Naive thymus-derived CD4-positive, alpha-beta T cell (primary cell): ENCODE data around the gene BCL7C. TPM values are rescaled to one million over a fixed set of nuclear protein-coding genes. Genes with fewer than 3 reads are reported as not detected.

Experiments
- ATAC-seq: fragments of 150-1000 bp; cut with Tn5 transposase; 2 replicates; pipeline ENCODE4 v1.10.0; 2021; ENCODE audit warnings: mild to moderate bottlenecking, moderate library complexity
- CTCF ChIA-PET: fragments of 350-600 bp; sonication (Branson Sonifier 250); formaldehyde crosslinking; loops from one replicate; lab custom pipeline; 2021; ENCODE audit warnings: antibody characterized with exemption; lab: Charles Lee
- POLR2A ChIA-PET: fragments of 350-600 bp; sonication (Branson Sonifier 250); formaldehyde crosslinking; loops from one replicate; lab custom pipeline; 2021; ENCODE audit warnings: antibody characterized with exemption, inconsistent platforms; lab: Charles Lee
- DNase-seq, 9 donors: peaks; one replicate each; pipeline versions ENCODE4 v3.0.0 to v3.0.0-alpha.2; 2020 to 2022; ENCODE audit warnings: mixed read lengths in 1 of 9
- H3K27ac ChIP-seq: one replicate; pipeline ENCODE4 v1.7.0; 2013; ENCODE audit warnings: mild to moderate bottlenecking, low read depth, low read length, moderate library complexity
- H3K27me3 ChIP-seq, 2 donors: one replicate each; pipeline ENCODE4 v1.7.0; 2013; ENCODE audit warnings: low read length in 2 of 2, mild to moderate bottlenecking in 2 of 2, moderate library complexity in 2 of 2; ENCODE audit not compliant: control insufficient read depth in 2 of 2, insufficient read depth in 2 of 2
- H3K36me3 ChIP-seq, 3 experiments: 1 replicate in 2 of 3; 2 replicates in 1 of 3; pipeline ENCODE4 v1.7.0; 2013; ENCODE audit warnings: low read length in 3 of 3, mild to moderate bottlenecking in 3 of 3, moderate library complexity in 1 of 3; ENCODE audit not compliant: insufficient read depth in 3 of 3, control insufficient read depth in 2 of 3
- H3K4me1 ChIP-seq, 2 donors: one replicate each; pipeline ENCODE4 v1.7.0; 2013; ENCODE audit warnings: low read length in 2 of 2, mild to moderate bottlenecking in 2 of 2, moderate library complexity in 1 of 2; ENCODE audit not compliant: control insufficient read depth in 2 of 2, insufficient read depth in 2 of 2
- H3K4me3 ChIP-seq: 2 replicates; pipeline ENCODE4 v1.7.0; 2013; ENCODE audit warnings: mild to moderate bottlenecking, low read length
- H3K9me3 ChIP-seq, 3 experiments: 1 replicate in 2 of 3; 2 replicates in 1 of 3; pipeline ENCODE4 v1.7.0; 2013; ENCODE audit warnings: low read length in 3 of 3; ENCODE audit not compliant: control insufficient read depth in 2 of 3
- H3K27ac Mint-ChIP-seq, 9 donors: one replicate each; pipeline ENCODE4 v1.8.0; 2020 to 2022; ENCODE audit warnings: mixed read lengths in 9 of 9, mild to moderate bottlenecking in 8 of 9, moderate library complexity in 5 of 9, inconsistent platforms in 2 of 9
- H3K27me3 Mint-ChIP-seq, 5 donors: one replicate each; pipeline ENCODE4 v1.8.0; 2021 to 2022; ENCODE audit warnings: mixed read lengths in 5 of 5, mild to moderate bottlenecking in 1 of 5
- H3K36me3 Mint-ChIP-seq, 5 donors: one replicate each; pipeline ENCODE4 v1.8.0; 2020 to 2022; ENCODE audit warnings: mixed read lengths in 5 of 5, mild to moderate bottlenecking in 3 of 5, inconsistent platforms in 1 of 5
- H3K4me1 Mint-ChIP-seq, 7 donors: one replicate each; pipeline ENCODE4 v1.8.0; 2020 to 2022; ENCODE audit warnings: mixed read lengths in 7 of 7, mild to moderate bottlenecking in 3 of 7, inconsistent platforms in 1 of 7
- H3K4me3 Mint-ChIP-seq, 10 donors: one replicate each; pipeline ENCODE4 v1.8.0; 2020 to 2022; ENCODE audit warnings: mild to moderate bottlenecking in 10 of 10, mixed read lengths in 10 of 10, moderate library complexity in 6 of 10, inconsistent platforms in 2 of 10
- H3K9me3 Mint-ChIP-seq, 11 donors: one replicate each; pipeline ENCODE4 v1.8.0; 2020 to 2022; ENCODE audit warnings: mixed read lengths in 11 of 11, mild to moderate bottlenecking in 4 of 11, inconsistent platforms in 1 of 11, moderate library complexity in 1 of 11
- intact Hi-C, 2 donors: fragments of 100-400 bp; cut with micrococcal nuclease; formaldehyde crosslinking; loops; one replicate each; pipeline ENCODE4 v1.15.1; 2023
- polyA plus RNA-seq, 2 donors: library from polyadenylated mRNA; unstranded; fragments of 300-500 nt; fragmentation: Illumina TruSeq; gene quantifications; one replicate each; pipeline ENCODE4 v1.2.3, GENCODE V29; 2021
- total RNA-seq, 6 experiments: library from RNA in 5 of 6; stranded (reverse) in 5 of 6; gene quantifications; 1 replicate in 5 of 6; 2 replicates in 1 of 6; pipeline ENCODE4 v1.2.3 and lab custom pipeline; 2021 to 2026

BCL7C gene
- total and polyA plus RNA-seq, 7 experiments from 2014 or later, result 17.2 to 31.4 (median 22.7) TPM

DNA sequence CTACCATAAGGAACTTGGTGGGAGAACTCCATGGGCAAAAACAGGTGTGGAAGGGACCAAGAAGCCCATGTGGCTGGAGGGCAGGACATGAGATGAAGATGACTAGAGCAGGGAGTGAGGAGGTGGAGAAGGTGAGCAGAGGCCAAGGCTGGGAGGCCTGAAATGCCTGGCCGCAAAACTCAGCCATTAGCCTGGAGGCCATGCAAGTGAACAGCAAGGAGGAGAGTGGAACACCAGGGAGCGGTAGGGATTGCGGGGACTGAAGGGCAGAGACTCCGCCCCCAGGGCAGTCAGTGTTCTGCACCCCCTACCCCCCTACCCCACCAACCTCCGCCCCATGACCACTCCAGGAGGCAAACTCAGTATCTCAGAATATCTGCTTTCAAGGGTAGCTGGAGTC lies 17.0 kb downstream of the BCL7C start:
- no peak for ATAC-seq
- H3K27me3 Mint-ChIP-seq, result no peaks in the 10 kb centered on the region
- peaks cover 22 to 51% (median 39%) of the 10 kb centered on the region in 7 donors for H3K4me1 Mint-ChIP-seq
- H3K9me3 Mint-ChIP-seq, result no peaks in the 10 kb centered on the region
- ChIA-PET POLR2A (interaction anchor here (1.9 to 4.2 kb wide), 5 partner anchors 13 to 71 kb away, joined by 4 to 67 read pairs (median 33); partner anchors contain the start of genes BCL7C and CTF1), CTCF (interaction anchor here (0.6 kb wide), 1 partner anchor 8 kb away, joined by 3 read pairs; no protein-coding TSS in a partner anchor)
- Histone ChIP-seq H3K4me1 (peaks cover 11 to 25% of the 10 kb centered on the region in 2 donors), H3K27ac (peak overlapping the region; percentile 87), H3K36me3 (peaks cover 0 to 22% (median 0%) of the 10 kb centered on the region in 3 experiments), H3K27me3 (no peaks in the 10 kb centered on the region), H3K9me3 (no peaks in the 10 kb centered on the region), H3K4me3 (peak overlapping the region; percentile 83)
- intact Hi-C loops, result loop anchor here in 1 of 2 donors (5.0 kb wide), 2 partner anchors 155 to 325 kb away; partner anchors contain the start of genes PYCARD and STX4
- peaks cover 0 to 12% (median 5%) of the 10 kb centered on the region in 5 donors for H3K36me3 Mint-ChIP-seq
- no peak for DNase-seq
- peak overlapping the region; percentile 84 to 98 (median 97) for H3K4me3 Mint-ChIP-seq
- peak overlapping the region; percentile 79 to 99 (median 95) for H3K27ac Mint-ChIP-seq

DNA sequence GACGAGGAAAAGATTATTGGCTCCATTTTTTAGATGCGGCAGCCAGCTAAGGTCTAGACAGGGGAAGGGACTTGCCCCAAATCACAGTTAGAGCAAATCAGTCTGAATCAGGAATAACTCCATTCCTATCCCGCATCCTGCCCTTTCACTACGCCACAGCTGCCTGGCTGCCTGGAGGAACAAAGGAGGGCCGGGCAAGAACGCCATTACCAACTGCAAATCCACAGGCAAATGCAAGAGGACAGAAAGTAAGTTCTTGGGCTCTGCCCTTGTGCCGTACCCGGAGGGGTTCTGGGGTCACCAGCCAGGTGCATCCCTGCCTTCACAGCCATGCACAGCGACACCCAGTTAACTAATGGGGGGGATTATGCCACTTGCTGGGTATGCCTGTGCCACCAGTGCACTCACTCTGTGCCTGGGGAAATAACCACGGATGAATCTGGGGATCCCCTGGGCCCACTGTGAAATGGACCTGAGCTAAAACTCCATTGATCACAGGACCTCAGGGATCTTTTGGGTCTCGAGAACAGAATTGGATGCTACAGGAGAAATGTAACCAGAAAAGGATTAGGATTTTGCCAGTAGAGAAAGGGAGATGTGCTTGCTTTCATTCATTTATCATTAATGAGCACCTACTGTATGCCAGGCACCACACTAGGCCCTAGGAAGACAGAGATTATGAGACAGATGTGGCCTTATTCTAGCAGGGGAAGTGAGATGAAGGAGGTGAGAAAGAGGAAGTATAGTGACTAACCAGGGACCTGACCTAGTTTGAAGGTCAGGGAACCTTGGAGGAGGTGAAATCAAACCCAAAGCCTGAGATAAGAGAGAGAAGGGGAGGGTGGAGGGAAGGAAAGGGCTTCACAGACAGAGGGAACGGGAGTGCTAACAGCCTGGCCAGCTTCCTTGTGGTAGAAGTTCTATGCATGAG lies 17.7 kb downstream of the BCL7C start:
- H3K9me3 Mint-ChIP-seq, result no peaks in the 10 kb centered on the region
- Histone ChIP-seq H3K27me3 (no peaks in the 10 kb centered on the region), H3K4me3 (peak overlapping the region; percentile 83), H3K9me3 (no peaks in the 10 kb centered on the region), H3K4me1 (peaks cover 11 to 25% of the 10 kb centered on the region in 2 donors), H3K36me3 (peaks cover 0 to 16% (median 0%) of the 10 kb centered on the region in 3 experiments), H3K27ac (peak overlapping the region; percentile 87)
- ChIA-PET CTCF (interaction anchor here (1.8 to 1.9 kb wide), 2 partner anchors 31 to 65 kb away, joined by 3 to 6 read pairs; no protein-coding TSS in a partner anchor), POLR2A (interaction anchor here (0.6 to 4.2 kb wide), 13 partner anchors 13 to 128 kb away, joined by 3 to 67 read pairs (median 4); partner anchors contain the start of genes BCL7C, CTF1, PHKG2 and SETD1A)
- peak overlapping the region; percentile 79 to 99 (median 95) for H3K27ac Mint-ChIP-seq
- H3K36me3 Mint-ChIP-seq, result peaks cover 0 to 10% (median 5%) of the 10 kb centered on the region in 5 donors
- no peaks in the 10 kb centered on the region for H3K27me3 Mint-ChIP-seq
- intact Hi-C loops, result loop anchor here (1.0 to 5.0 kb wide), 13 partner anchors 21 to 326 kb away; partner anchors contain the start of genes STX4 (in 2 of the 2), PYCARD (in 1 of the 2), ZNF629 (in 1 of the 2) and ZNF646 (in 1 of the 2)
- peaks cover 21 to 44% (median 34%) of the 10 kb centered on the region in 7 donors for H3K4me1 Mint-ChIP-seq
- peak overlapping the region; percentile 84 to 98 (median 97) for H3K4me3 Mint-ChIP-seq
- ATAC-seq, result peak; percentile 28
- DNase-seq, result peak in 3 of 9 donors; percentile 25 to 37 (median 27)

DNA sequence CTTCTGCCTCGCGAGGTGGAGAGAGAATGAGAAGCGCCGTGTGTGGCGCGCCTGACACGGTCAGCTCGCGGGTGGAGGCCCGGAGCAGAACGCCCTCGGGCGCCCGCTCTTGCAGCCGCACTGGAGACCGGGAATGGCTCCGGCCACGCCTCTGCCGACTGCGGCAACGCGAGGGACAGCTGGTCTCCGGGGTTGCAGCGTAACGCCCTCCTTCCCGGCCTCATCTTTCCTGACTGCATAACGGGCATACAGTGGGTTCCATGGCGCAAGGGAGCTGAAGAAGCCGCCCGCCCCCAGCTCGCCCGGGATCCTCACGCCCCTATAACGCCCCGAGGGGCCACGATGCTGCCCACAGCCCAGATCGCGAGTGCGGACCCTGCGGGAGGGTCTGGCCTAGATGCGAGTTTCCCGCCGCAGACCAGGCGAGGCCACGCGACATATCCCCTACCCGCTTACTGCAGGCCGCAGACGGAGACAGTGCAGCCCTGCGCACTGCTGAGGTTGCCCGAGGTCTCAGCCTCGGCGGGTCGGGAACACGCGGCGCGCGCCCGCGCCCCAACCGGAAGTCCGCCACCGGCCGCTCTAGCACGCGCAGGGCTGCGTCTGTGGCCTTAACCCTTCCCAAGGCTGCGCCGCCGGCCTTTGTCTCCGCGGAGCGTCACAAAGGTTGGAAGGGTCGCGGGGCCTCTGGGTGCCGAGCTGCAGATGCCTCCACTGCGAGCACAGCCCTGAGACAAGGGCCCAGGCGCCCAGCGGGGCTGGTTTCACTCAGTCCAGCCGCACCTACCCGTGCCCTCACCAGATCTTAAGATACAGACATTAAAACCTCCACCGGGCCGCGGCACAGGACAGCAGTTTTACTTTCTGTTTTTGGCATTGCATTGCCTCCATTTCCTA lies 18.8 kb downstream of the BCL7C start:
- ChIA-PET POLR2A (interaction anchor here (0.6 to 4.2 kb wide), 27 partner anchors 8 to 999 kb away, joined by 3 to 67 read pairs (median 4); partner anchors contain the start of genes BCL7C, CTF1, PHKG2 and SETD1A), CTCF (interaction anchor here (0.7 to 3.2 kb wide), 5 partner anchors 17 to 66 kb away, joined by 3 to 23 read pairs (median 5); no protein-coding TSS in a partner anchor)
- DNase-seq (peak; percentile 78 to 90 (median 87)), ATAC-seq (peak; percentile 97)
- Histone ChIP-seq H3K4me1 (peaks cover 11 to 25% of the 10 kb centered on the region in 2 donors), H3K27ac (peak overlapping the region; percentile 87), H3K27me3 (no peaks in the 10 kb centered on the region), H3K4me3 (peak overlapping the region; percentile 83), H3K9me3 (no peaks in the 10 kb centered on the region), H3K36me3 (peaks cover 0 to 16% (median 0%) of the 10 kb centered on the region in 3 experiments)
- intact Hi-C loops, result loop anchor here (1.0 to 5.0 kb wide), 13 partner anchors 22 to 327 kb away; partner anchors contain the start of genes STX4 (in 2 of the 2), PYCARD (in 1 of the 2), ZNF629 (in 1 of the 2) and ZNF646 (in 1 of the 2)
- no peaks in the 10 kb centered on the region for H3K27me3 Mint-ChIP-seq
- H3K36me3 Mint-ChIP-seq, result peaks cover 0 to 10% (median 5%) of the 10 kb centered on the region in 5 donors
- peak overlapping the region; percentile 79 to 99 (median 95) for H3K27ac Mint-ChIP-seq
- peak overlapping the region; percentile 84 to 98 (median 97) for H3K4me3 Mint-ChIP-seq
- no peaks in the 10 kb centered on the region for H3K9me3 Mint-ChIP-seq
- H3K4me1 Mint-ChIP-seq, result peaks cover 21 to 40% (median 32%) of the 10 kb centered on the region in 7 donors

DNA sequence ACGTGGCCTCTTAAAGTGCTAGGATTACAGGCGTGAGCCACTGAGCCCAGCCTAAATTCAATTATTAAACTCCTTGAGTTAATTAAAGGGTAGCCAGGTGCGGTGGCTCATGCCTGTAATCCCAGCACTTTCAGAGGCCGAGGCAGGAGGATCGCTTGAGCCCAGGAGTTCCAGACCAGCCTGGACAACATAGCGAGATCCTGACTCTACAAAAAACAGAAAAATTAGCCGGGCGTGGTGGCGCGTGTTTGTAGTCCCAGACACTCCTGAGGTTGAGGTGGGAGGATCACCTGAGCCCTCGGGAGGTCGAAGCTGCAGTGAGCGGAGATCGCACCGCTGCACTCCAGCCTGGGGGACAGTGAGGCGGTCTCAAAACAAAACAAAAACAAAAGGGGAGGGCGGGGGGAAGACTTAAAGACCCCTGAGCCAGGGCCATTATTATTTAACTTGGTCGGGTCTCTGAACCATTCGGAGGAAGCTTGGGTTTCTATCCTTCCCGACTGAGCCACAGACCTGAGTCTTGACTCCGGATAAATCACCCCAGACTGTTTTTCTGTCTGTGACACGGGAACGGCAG lies 19.5 kb downstream of the BCL7C start:
- H3K4me3 ChIP-seq, result peak overlapping the region; percentile 83
- Mint-ChIP-seq H3K27ac (peak overlapping the region; percentile 79 to 99 (median 95)), H3K36me3 (peaks cover 0 to 10% (median 5%) of the 10 kb centered on the region in 5 donors), H3K27me3 (no peaks in the 10 kb centered on the region), H3K4me1 (peaks cover 21 to 40% (median 32%) of the 10 kb centered on the region in 7 donors), H3K4me3 (peak overlapping the region; percentile 84 to 98 (median 97)), H3K9me3 (no peaks in the 10 kb centered on the region)
- POLR2A ChIA-PET, result interaction anchor here (0.6 to 4.2 kb wide), 22 partner anchors 8 to 999 kb away, joined by 3 to 67 read pairs (median 4); partner anchors contain the start of genes BCL7C, CTF1, PHKG2 and SETD1A
- DNase-seq, result no peak
- no peaks in the 10 kb centered on the region for H3K9me3 ChIP-seq
- H3K36me3 ChIP-seq, result peaks cover 0 to 16% (median 0%) of the 10 kb centered on the region in 3 experiments
- intact Hi-C loops, result loop anchor here (2.0 kb wide), 1 partner anchor 60 kb away; no protein-coding TSS in a partner anchor
- no peak for ATAC-seq
- peak overlapping the region; percentile 87 for H3K27ac ChIP-seq
- H3K27me3 ChIP-seq, result no peaks in the 10 kb centered on the region
- H3K4me1 ChIP-seq, result peaks cover 11 to 25% of the 10 kb centered on the region in 2 donors
- CTCF ChIA-PET, result interaction anchor here (0.6 to 3.2 kb wide), 6 partner anchors 16 to 780 kb away, joined by 3 to 23 read pairs (median 4); no protein-coding TSS in a partner anchor

DNA sequence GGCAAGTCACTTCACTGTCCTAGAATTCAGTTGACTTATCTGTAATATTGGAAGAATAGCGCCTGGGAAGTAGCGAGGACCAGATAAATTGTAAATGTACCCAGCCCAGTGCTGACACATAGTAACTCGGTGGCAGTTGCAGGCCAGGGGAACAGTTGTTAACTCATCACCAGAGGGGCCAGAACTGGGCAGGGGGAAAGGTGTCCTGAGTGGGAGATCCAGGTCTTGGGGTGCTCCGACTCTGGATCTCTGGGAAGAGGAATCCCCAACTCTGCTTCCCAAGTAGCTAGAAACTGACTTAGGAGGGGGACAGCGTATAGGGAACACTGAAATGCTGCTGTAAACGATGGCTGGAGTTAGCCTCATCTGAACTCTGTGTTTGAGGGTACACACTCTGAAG lies 23.0 kb downstream of the BCL7C start:
- intact Hi-C loops, result no loop called here
- ChIA-PET CTCF (interaction anchor here (0.6 to 1.6 kb wide), 4 partner anchors 23 to 56 kb away, joined by 3 to 5 read pairs (median 3); partner anchors contain the start of gene BCL7C), POLR2A (no interaction called here)
- Mint-ChIP-seq H3K4me3 (no peak overlapping the region), H3K4me1 (peaks cover 8 to 21% (median 15%) of the 10 kb centered on the region in 7 donors), H3K27me3 (no peaks in the 10 kb centered on the region), H3K9me3 (no peaks in the 10 kb centered on the region), H3K27ac (peak overlapping the region in 1 of 9 donors; percentile 26), H3K36me3 (no peaks in the 10 kb centered on the region)
- no peak overlapping the region for H3K4me3 ChIP-seq
- peaks cover 0 to 8% (median 0%) of the 10 kb centered on the region in 3 experiments for H3K36me3 ChIP-seq
- H3K9me3 ChIP-seq, result no peaks in the 10 kb centered on the region
- H3K27me3 ChIP-seq, result no peaks in the 10 kb centered on the region
- H3K27ac ChIP-seq, result no peak overlapping the region
- H3K4me1 ChIP-seq, result peaks cover under 1 to 11% of the 10 kb centered on the region in 2 donors
- no peak for ATAC-seq
- DNase-seq, result no peak
